ENCODE measurements around the gene FGGY. TPM values are rescaled to one million over a fixed set of nuclear protein-coding genes. Genes with fewer than 3 reads are reported as not detected.

The FGGY gene
- total RNA-seq, 2 donors from 2014 or later: 12.2 to 17.4 TPM

- Histone ChIP-seq H3K4me1 (peaks cover 3% of the 10 kb centered on the region), H3K9me3 (no peaks in the 10 kb centered on the region), H3K27me3 (no peaks in the 10 kb centered on the region), H3K27ac (no peak overlapping the region), H3K4me3 (no peak overlapping the region), H3K36me3 (replicated peaks in 1 of 2; ENCODE audit: insufficient read depth in 1 of 2, low read depth in 2 of 2) (no peaks in the 10 kb centered on the region)
- DNase-seq (no peak), ATAC-seq (no peak)
- WGBS, 2 donors: 83 to 88% methylated on average over 2 of the region's 2 CpGs
- intact Hi-C loops (cut with DNase I): no loop called here
- TF ChIP-seq CTCF (IDR thresholded peaks at IDR 0.05) (no peak), POLR2A (IDR thresholded peaks at IDR 0.05) (no peak)
Observed at GRCh38 chr1:59360729-59361128, 63.8 kb downstream of the FGGY start.

- H3K27me3 ChIP-seq: no peaks in the 10 kb centered on the region
- H3K9me3 ChIP-seq: no peaks in the 10 kb centered on the region
- H3K27ac ChIP-seq: no peak overlapping the region
- ATAC-seq: no peak
- H3K4me3 ChIP-seq: no peak overlapping the region
- intact Hi-C loops (cut with DNase I): no loop called here
- WGBS, 2 donors: 93 to 95% methylated on average over 8 of the region's 8 CpGs
- H3K4me1 ChIP-seq: peaks cover 3% of the 10 kb centered on the region
- H3K36me3 ChIP-seq (replicated peaks in 1 of 2; ENCODE audit: insufficient read depth in 1 of 2, low read depth in 2 of 2): no peaks in the 10 kb centered on the region
- DNase-seq: no peak
- TF ChIP-seq POLR2A (IDR thresholded peaks at IDR 0.05) (no peak), CTCF (IDR thresholded peaks at IDR 0.05) (no peak)
Observed at GRCh38 chr1:59361766-59362165, 64.9 kb downstream of the FGGY start.

- H3K4me3 ChIP-seq: no peak overlapping the region
- H3K9me3 ChIP-seq: no peaks in the 10 kb centered on the region
- TF ChIP-seq POLR2A (IDR thresholded peaks at IDR 0.05): no peak
- TF ChIP-seq CTCF (IDR thresholded peaks at IDR 0.05): no peak
- 89 to 97% methylated on average over 2 of the region's 2 CpGs for WGBS, 2 donors
- no peak overlapping the region for H3K27ac ChIP-seq
- intact Hi-C loops (cut with DNase I): no loop called here
- no peaks in the 10 kb centered on the region for H3K27me3 ChIP-seq
- no peak for ATAC-seq
- peaks cover 19% of the 10 kb centered on the region for H3K4me1 ChIP-seq
- H3K36me3 ChIP-seq (replicated peaks in 1 of 2; ENCODE audit: insufficient read depth in 1 of 2, low read depth in 2 of 2): no peaks in the 10 kb centered on the region
- no peak for DNase-seq
Observed at GRCh38 chr1:59364037-59364436, 67.1 kb downstream of the FGGY start.

- Histone ChIP-seq H3K4me1 (peaks cover 15% of the 10 kb centered on the region), H3K4me3 (no peak overlapping the region), H3K9me3 (no peaks in the 10 kb centered on the region), H3K36me3 (replicated peaks in 1 of 2; ENCODE audit: insufficient read depth in 1 of 2, low read depth in 2 of 2) (no peaks in the 10 kb centered on the region), H3K27me3 (no peaks in the 10 kb centered on the region), H3K27ac (no peak overlapping the region)
- 91 to 92% methylated on average over 5 of the region's 5 CpGs for WGBS, 2 donors
- DNase-seq (no peak), ATAC-seq (no peak)
- intact Hi-C loops (cut with DNase I): no loop called here
- TF ChIP-seq CTCF (IDR thresholded peaks at IDR 0.05): no peak
- no peak for TF ChIP-seq POLR2A (IDR thresholded peaks at IDR 0.05)
Observed at GRCh38 chr1:59366346-59366745, 69.5 kb downstream of the FGGY start.

GRCh38 chr1:59367301-59368007, 70.6 kb downstream of the FGGY start:
- H3K4me1 ChIP-seq: peaks cover 15% of the 10 kb centered on the region
- peak; percentile 33 to 64 (median 58) for DNase-seq
- WGBS, 2 donors: 22 to 26% methylated on average over 6 of the region's 6 CpGs
- intact Hi-C loops (cut with DNase I): no loop called here
- no peaks in the 10 kb centered on the region for H3K9me3 ChIP-seq
- no peak overlapping the region for H3K4me3 ChIP-seq
- ATAC-seq: peak; percentile 75
- no peaks in the 10 kb centered on the region for H3K36me3 ChIP-seq (replicated peaks in 1 of 2; ENCODE audit: insufficient read depth in 1 of 2, low read depth in 2 of 2)
- H3K27me3 ChIP-seq: no peaks in the 10 kb centered on the region
- no peak for TF ChIP-seq CTCF (IDR thresholded peaks at IDR 0.05)
- TF ChIP-seq POLR2A (IDR thresholded peaks at IDR 0.05): no peak
- peak overlapping the region; percentile 3 to 73 (median 46) for H3K27ac ChIP-seq

All from body of pancreas (tissue), 4 donors.